ENCODE results near the gene INPP5D.
"Not testable (repeated sequence)": the region's sequence is repeated elsewhere in the genome, so short reads cannot be mapped to it uniquely, and the experiment has no call there.

The INPP5D gene

GRCh38 chr2:233119123-233119522 lies 59.0 kb downstream of the INPP5D start:
- no peak for DNase-seq

- no peak for DNase-seq
These were observed 59.7 kb downstream of the INPP5D start for GRCh38 chr2:233119806-233120205.

GRCh38 chr2:233120459-233120858 lies 60.3 kb downstream of the INPP5D start:
- no peak for DNase-seq

DNA sequence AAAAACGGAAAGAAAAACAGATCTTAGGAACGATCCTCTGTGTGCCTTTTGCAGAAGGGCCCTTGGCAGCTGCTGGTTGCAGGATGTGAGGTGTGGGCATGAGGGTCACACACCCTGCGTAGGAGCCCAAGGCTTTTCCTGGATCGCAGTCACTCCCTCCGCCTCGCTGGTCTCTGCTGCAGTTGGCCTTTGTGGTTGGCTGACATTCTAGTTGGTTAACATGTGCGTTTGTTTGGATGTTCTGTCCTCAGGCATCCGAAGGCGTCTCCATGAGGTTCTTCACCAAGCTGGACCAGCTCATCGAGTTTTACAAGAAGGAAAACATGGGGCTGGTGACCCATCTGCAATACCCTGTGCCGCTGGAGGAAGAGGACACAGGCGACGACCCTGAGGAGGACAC lies 61.7 kb downstream of the INPP5D start:
- no peak for DNase-seq

- DNase-seq: no peak
These were observed 62.4 kb downstream of the INPP5D start for GRCh38 chr2:233122541-233122940.

DNA sequence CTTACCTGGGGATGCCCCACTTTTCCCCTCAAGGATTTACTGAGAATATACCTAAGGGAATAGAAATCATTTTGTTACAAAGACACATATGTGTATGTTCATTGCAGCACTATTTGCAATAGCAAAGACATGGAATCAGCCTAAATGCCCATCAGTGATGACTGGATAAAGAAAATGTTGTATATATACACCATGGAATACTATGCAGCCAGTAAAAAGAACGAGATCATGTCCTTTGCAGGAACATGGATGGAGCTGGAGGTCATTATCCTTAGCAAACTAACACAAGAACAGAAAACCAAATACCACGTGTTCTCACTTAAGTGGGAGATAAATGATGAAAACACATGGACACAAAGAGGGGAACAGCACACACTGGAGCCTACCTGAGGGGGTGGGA lies 63.4 kb downstream of the INPP5D start:
- DNase-seq: not testable (repeated sequence)

GRCh38 chr2:233124421-233125080 lies 64.4 kb downstream of the INPP5D start:
- DNase-seq: no peak

GRCh38 chr2:233125455-233126065 lies 65.4 kb downstream of the INPP5D start:
- DNase-seq: no peak

GRCh38 chr2:233129351-233129978 lies 69.3 kb downstream of the INPP5D start:
- no peak for DNase-seq

DNA sequence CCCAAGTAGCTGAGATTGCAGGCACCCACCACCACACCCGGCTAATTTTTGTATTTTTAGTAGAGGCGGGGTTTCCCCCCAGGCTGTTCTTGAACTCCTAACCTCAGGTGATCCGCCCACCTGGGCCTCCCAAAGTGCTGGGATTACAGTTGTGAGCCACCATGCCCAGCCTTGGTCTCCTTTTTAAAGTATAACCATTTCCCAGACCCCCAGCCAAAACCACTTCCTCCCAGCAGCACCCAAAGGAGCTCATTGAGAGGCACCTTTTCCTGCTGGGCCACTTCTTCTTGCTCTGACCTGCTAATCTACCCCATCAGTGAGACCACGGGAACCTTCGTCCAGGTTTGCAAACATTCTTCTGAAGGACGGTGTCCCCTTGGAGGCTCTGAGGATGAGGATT lies 69.9 kb downstream of the INPP5D start:
- DNase-seq: no peak

DNA sequence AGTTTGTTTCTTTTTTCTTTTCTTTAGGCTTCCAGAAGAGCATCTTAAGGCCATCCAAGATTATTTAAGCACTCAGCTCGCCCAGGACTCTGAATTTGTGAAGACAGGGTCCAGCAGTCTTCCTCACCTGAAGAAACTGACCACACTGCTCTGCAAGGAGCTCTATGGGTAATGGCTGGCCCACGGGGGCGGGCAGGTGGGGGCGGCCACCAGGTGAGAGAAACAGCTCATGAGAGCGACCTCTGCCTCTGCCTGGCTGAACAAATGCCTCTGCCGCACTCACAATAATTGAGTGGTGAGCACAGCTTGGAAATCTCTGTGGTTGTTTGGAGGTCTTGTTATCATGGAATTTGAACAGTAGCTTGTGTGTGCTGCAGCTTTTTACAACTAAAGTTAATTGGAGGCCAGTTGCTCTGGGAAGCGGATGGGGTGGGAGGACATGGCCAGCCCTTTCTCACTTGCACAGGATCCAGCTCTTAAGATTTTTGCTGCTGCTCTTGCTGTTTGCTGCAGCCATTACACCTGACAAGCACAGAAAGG lies 70.4 kb downstream of the INPP5D start:
- DNase-seq: no peak

- no peak for DNase-seq
These were observed 72.0 kb downstream of the INPP5D start for GRCh38 chr2:233131936-233132720.

DNA sequence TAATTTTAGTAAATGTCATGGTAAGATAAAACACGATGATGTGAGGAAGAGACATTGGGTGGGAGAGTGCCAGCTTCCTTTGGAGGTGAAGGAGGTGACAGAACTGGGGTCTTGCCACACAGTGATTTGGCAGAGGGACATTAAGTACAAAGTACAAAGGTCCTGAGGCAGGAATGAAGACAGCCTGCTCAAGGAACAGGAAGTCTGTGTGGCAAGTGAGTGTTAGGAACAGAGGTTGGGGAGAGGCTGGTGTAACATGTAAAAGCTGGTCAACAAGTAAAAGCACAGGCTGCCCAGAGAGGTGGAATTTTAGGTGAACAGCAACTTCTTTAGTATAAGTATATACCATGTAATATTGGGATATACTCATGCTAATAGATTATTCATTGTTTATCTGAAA lies 73.1 kb downstream of the INPP5D start:
- DNase-seq: no peak

GRCh38 chr2:233135421-233135820 lies 75.3 kb downstream of the INPP5D start:
- DNase-seq: no peak

DNA sequence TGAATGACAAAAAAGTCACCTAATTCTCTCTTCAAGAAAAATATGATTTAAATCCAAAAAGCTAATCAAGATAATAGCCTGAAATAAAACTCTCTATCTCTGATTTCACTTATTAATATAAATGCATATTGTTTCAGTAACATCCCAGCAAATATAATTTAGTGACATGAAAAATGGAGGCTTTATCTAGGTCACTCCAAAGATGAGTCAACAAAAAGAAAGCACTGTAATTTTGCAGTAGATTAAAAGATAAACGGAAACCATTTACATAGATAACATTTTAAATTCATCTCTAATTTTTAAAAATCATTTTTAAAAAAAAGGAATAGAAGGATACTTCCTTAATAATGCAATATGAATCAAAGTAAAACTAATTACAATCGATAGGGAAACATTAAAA lies 76.9 kb downstream of the INPP5D start:
- DNase-seq: no peak

DNA sequence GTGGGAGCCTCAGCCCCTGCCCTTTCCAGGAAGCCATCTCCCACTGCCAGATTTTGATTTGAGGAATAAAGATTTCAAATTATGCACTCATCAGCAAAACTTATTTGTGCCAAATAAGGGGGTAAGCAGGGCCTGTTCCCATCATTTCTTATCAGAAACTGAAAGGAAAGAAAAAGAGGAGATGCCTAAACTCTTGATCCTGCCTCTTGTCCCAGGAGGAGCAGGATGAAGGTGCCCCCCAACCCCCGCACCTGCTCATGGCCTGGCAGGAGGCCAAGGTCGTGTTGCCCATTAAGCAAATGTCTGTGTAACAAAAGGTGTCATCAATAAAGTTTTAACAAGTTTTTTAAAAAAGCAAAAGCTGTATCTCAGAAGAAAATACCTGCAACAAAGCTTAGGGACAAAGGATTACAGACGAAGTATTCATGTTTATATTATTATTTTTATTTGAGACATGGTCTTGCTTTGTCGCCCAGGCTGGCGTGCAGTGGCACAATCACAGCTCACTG lies 80.0 kb downstream of the INPP5D start:
- DNase-seq: no peak

DNA sequence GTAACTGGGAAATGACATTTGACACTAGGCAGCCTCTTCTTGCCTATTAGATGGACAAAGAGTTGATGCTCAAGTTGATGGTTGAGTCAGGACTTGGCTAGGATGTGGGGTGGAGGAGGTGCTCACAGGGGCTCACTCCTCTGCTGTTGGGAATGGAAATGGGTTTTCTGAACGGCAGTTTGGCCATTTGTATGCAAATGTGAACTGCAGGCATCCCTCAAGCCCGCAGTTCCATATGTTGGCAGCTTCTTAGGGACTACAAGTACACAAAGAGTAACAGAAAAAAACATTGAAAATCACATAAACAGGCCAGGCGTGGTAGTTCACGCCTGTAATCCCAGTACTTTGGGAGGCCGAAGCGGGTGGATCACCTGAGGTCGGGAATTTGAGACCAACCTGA lies 80.8 kb downstream of the INPP5D start:
- DNase-seq: no peak

DNA sequence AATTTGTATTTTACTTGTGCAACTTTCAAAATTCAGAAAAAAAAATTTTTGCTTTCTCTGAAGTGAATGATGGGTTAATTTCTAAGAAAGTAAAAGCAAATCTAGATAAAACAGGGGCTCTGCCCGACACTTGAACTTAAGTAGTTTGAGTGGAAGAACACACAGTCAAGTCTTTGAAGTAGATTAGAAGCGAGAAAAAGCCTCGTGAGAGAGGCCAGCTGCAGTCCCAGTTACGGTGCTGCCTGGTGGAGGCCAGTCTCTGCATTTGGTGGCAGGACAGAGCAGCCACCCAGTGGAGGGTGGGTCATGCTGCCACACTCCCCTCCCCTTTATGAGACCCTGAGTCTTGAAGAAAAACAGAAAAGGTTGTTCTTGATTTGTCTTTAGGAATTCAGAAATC lies 81.8 kb downstream of the INPP5D start:
- DNase-seq: no peak

GRCh38 chr2:233142355-233142897 lies 82.3 kb downstream of the INPP5D start:
- no peak for DNase-seq

- DNase-seq: no peak
These were observed 83.7 kb downstream of the INPP5D start for GRCh38 chr2:233143700-233144331.

- DNase-seq: no peak
These were observed 85.6 kb downstream of the INPP5D start for GRCh38 chr2:233145726-233146125.

DNA sequence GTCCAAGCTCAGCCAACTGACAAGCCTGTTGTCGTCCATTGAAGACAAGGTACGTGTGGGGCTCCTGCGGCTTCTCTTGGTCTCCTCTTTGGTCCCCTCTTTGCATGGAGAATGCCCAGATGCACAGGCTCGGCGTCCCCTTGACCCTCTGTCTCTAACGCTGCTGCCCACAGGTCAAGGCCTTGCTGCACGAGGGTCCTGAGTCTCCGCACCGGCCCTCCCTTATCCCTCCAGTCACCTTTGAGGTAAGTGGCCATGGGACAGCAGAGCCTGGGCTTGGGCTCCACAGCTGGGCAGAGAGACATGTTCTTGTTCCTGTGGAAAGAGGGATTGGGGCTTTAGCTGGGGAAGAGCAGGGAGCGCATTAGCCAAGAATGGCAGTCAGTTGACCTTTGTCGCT lies 86.1 kb downstream of the INPP5D start:
- no peak for DNase-seq

All from EL (cell line).